Measurements from ENCODE around the gene A2M. TPM values are rescaled to one million over a fixed set of nuclear protein-coding genes. Genes with fewer than 3 reads are reported as not detected.

Gene A2M
- total and polyA plus RNA-seq, 12 donors: 141 to 897 (median 335) TPM

DNA sequence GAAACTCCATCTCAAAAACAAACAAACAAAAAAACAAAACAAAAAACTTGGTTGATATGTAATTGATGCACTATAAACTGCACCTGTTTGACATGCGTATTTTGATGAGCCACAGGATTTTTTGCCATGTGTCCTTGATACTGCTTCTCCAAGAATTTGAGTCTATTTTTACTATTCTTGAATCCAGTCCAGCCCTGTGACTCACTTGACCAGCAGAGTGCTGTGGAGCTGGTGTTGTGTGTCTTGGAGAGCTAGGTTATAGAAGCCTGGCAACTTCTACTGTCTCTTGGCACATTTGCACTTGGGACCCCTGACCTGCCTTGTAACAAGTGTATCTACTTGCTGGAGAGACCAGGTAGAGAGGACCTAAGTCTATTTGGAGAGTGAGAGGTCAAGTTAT, 74.4 kb downstream of the A2M start:
- peaks cover 4 to 5% of the 10 kb centered on the region in 2 donors for H3K4me1 ChIP-seq (replicated peaks in 1 of 2)
- H3K9me3 ChIP-seq (replicated peaks in 1 of 3): no peaks in the 10 kb centered on the region
- H3K36me3 ChIP-seq (replicated peaks in 1 of 2): no peaks in the 10 kb centered on the region
- DNase-seq: peak; percentile 56 to 78 (median 76)
- no peak overlapping the region for H3K27ac ChIP-seq
- 41 to 50% (median 44%) methylated on average over 1 of the region's 1 CpG for WGBS, 4 donors
- H3K4me3 ChIP-seq: no peak overlapping the region
- no peaks in the 10 kb centered on the region for H3K27me3 ChIP-seq
- intact Hi-C loops (cut with DNase I): loop anchor here (10.0 kb wide), 2 partner anchors 357 to 377 kb away; partner anchors contain the start of gene MFAP5 (in 1 of the 2)
- TF ChIP-seq POLR2A (IDR thresholded peaks at IDR 0.05) (no peak), CTCF (IDR thresholded peaks at IDR 0.05) (no peak)

DNA sequence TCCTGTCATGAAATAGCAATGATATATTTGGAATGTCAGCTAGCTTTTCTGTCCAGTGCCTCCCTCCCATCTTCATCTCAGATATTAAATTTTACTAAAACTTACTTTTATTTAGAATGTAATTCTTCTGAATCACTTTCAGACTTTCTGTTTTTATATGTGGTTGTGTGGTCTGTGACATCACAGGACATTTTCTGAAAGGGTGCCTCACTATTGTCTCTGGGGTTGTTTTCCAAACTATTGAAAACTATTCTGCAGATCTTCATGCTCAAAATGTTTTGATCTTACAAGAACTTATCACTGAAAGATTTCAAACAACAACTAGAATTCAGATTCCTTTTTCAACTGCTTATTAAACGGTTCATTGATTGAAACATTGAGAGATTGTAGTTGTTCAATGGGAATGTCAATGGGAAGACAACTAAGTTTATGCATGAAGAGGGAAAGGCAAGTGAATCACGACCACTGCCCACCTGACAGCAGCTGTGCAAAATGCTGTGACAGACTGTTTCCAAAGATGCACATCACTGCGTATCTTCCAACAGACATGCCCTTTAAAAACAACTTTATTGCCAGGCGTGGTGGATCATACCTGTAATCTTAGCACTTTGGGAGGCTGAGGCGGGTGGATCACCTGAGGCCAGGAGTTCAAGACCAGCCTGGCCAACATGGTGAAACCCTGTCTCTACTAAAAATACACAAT, 75.1 kb downstream of the A2M start:
- intact Hi-C loops (cut with DNase I): loop anchor here (10.0 kb wide), 2 partner anchors 356 to 376 kb away; partner anchors contain the start of gene MFAP5 (in 1 of the 2)

DNA sequence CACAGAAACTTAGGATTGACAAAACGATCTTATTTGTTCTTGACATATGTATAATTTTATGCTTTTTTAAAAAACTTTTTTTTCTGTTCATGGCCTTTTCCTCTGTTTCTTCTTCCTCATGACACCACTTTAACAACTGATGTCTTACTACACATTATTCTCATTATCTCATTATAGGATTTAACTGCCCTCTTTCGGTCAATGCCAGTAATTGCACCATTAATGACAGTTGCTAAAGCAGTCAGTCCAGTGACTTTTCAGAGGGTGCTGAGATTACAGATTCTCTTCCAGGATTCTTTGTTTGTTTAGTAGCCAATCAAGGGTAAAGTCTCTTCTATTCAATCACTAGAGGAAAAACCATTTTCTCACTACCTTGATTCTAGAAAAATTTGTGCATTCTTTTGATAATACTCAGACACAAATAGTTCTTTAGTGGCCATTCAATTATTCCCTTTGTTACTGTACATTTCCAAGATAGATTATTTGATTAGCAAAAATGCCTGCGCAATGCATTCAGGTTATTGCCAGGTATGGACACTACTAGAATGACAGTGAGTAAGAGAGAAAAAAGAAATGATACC, 76.2 kb downstream of the A2M start:
- Histone ChIP-seq H3K4me3 (no peak overlapping the region), H3K27ac (no peak overlapping the region), H3K36me3 (replicated peaks in 1 of 2) (no peaks in the 10 kb centered on the region), H3K9me3 (replicated peaks in 1 of 3) (no peaks in the 10 kb centered on the region), H3K27me3 (no peaks in the 10 kb centered on the region), H3K4me1 (replicated peaks in 1 of 2) (peaks cover 4 to 5% of the 10 kb centered on the region in 2 donors)
- 6 to 20% (median 9%) methylated on average over 3 of the region's 3 CpGs for WGBS, 4 donors
- DNase-seq: peak in 3 of 7 donors; percentile 17 to 39 (median 24)
- TF ChIP-seq POLR2A (IDR thresholded peaks at IDR 0.05) (no peak), CTCF (IDR thresholded peaks at IDR 0.05) (peak; percentile 52 to 88 (median 82))
- intact Hi-C loops (cut with DNase I): loop anchor here (5.0 to 10.0 kb wide), 2 partner anchors 85 to 87 kb away; no protein-coding TSS in a partner anchor

More for the DNA sequence above, 75.1 kb downstream of the A2M start:
- WGBS, 4 donors: 61 to 72% (median 66%) methylated on average over 5 of the region's 5 CpGs
- H3K36me3 ChIP-seq (replicated peaks in 1 of 2): no peaks in the 10 kb centered on the region
- TF ChIP-seq CTCF (IDR thresholded peaks at IDR 0.05) (no peak), POLR2A (IDR thresholded peaks at IDR 0.05) (no peak)
- no peaks in the 10 kb centered on the region for H3K27me3 ChIP-seq
- H3K4me1 ChIP-seq (replicated peaks in 1 of 2): peaks cover 4 to 5% of the 10 kb centered on the region in 2 donors
- H3K4me3 ChIP-seq: no peak overlapping the region
- no peak overlapping the region for H3K27ac ChIP-seq
- no peaks in the 10 kb centered on the region for H3K9me3 ChIP-seq (replicated peaks in 1 of 3)
- no peak for DNase-seq

- Histone ChIP-seq H3K27me3 (no peaks in the 10 kb centered on the region), H3K36me3 (replicated peaks in 1 of 2) (no peaks in the 10 kb centered on the region), H3K4me3 (no peak overlapping the region), H3K9me3 (replicated peaks in 1 of 3) (no peaks in the 10 kb centered on the region), H3K4me1 (replicated peaks in 1 of 2) (peaks cover 4 to 5% of the 10 kb centered on the region in 2 donors), H3K27ac (no peak overlapping the region)
- WGBS, 4 donors: 81 to 87% (median 86%) methylated on average over 3 of the region's 3 CpGs
- intact Hi-C loops (cut with DNase I): loop anchor here (5.0 to 10.0 kb wide), 2 partner anchors 83 to 85 kb away; no protein-coding TSS in a partner anchor
- no peak for DNase-seq
- TF ChIP-seq POLR2A (IDR thresholded peaks at IDR 0.05) (no peak), CTCF (IDR thresholded peaks at IDR 0.05) (no peak)
These were observed 78.3 kb downstream of the A2M start for GRCh38 chr12:9037431-9037830.

All from adrenal gland (tissue), 12 donors.